Prostate gland (tissue), 2 donors: ENCODE measurements around the gene C19orf85. TPM values are rescaled to one million over a fixed set of nuclear protein-coding genes. Genes with fewer than 3 reads are reported as not detected.

ENCODE experiments used
- DNase-seq: peaks from one replicate; pipeline ENCODE4 v3.0.0-alpha.2; 2019; ENCODE audit warnings: low spot score
- H3K27ac ChIP-seq, 2 donors: fragments of 200-600 bp; sonication (generic); 2 replicates each; pipeline ENCODE4 v1.5.1; 2017 to 2019
- H3K27me3 ChIP-seq: fragments of 200-600 bp; sonication (generic); replicated peaks from 2 replicates; pipeline ENCODE4 v1.5.1; 2019; ENCODE audit not compliant: insufficient read depth
- H3K36me3 ChIP-seq, 2 donors: fragments of 200-600 bp; sonication (generic); 1 replicate in 1 of 2; 2 replicates in 1 of 2; pipeline versions ENCODE4 v1.5.1 to v1.8.1; 2017 to 2019
- H3K4me1 ChIP-seq: fragments of 200-600 bp; sonication (generic); replicated peaks from 2 replicates; pipeline ENCODE4 v1.5.1; 2019
- H3K4me3 ChIP-seq, 2 donors: fragments of 200-600 bp; sonication (generic); 2 replicates each; pipeline ENCODE4 v1.5.1; 2017 to 2019
- H3K9me3 ChIP-seq: fragments of 200-600 bp; sonication (generic); 2 replicates; pipeline ENCODE4 v1.5.1; 2017
- POLR2A ChIP-seq: fragments of 450-650 bp; IDR thresholded peaks from one replicate; pipeline ENCODE4 v1.6.1; 2016; ENCODE audit warnings: antibody characterized with exemption, mild to moderate bottlenecking
- POLR2AphosphoS5 ChIP-seq: sonication (generic); formaldehyde crosslinking; IDR thresholded peaks from one replicate; pipeline ENCODE4 v1.6.1; 2017; ENCODE audit warnings: antibody characterized with exemption
- WGBS: methylation state at CpG from one replicate; pipeline ENCODE4 v1.1.5; 2018; 5-methylcytosine and 5-hydroxymethylcytosine counted together
- intact Hi-C: fragments of 100-400 bp; cut with DNase I; formaldehyde crosslinking; loops from one replicate; pipeline ENCODE4 v1.14.2; 2022
- total RNA-seq, 2 donors: library from RNA; depleted of rRNA; stranded (reverse); fragments of >200 nt; gene quantifications; one replicate each; pipeline ENCODE4 v1.1.0, GENCODE V29; 2016
- TF ChIP-seq, protein P1 (sequence below), 4 experiments: fragments of 200-600 bp in 2 of 4; fragments of 450-650 bp in 2 of 4; sonication (generic) in 2 of 4; IDR thresholded peaks; 1 replicate in 3 of 4; 2 replicates in 1 of 4; pipeline ENCODE4 v1.5.1; 2016 to 2019; ENCODE audit warnings: antibody characterized with exemption in 4 of 4, mild to moderate bottlenecking in 2 of 4, moderate library complexity in 2 of 4

The C19orf85 gene
- total RNA-seq, 2 donors from 2014 or later = not detected

GRCh38 chr19:55434356-55434919 lies 30.1 kb downstream of the C19orf85 start:
- no peaks in the 10 kb centered on the region for H3K9me3 ChIP-seq
- DNase-seq = no peak
- no peak overlapping the region for H3K27ac ChIP-seq
- intact Hi-C loops = no loop called here
- H3K4me3 ChIP-seq = no peak overlapping the region
- H3K4me1 ChIP-seq = no peaks in the 10 kb centered on the region
- 85% methylated on average over 4 of the region's 4 CpGs for WGBS
- TF ChIP-seq POLR2AphosphoS5 = no peak
- no peak for TF ChIP-seq POLR2A
- TF ChIP-seq, protein P1, sequence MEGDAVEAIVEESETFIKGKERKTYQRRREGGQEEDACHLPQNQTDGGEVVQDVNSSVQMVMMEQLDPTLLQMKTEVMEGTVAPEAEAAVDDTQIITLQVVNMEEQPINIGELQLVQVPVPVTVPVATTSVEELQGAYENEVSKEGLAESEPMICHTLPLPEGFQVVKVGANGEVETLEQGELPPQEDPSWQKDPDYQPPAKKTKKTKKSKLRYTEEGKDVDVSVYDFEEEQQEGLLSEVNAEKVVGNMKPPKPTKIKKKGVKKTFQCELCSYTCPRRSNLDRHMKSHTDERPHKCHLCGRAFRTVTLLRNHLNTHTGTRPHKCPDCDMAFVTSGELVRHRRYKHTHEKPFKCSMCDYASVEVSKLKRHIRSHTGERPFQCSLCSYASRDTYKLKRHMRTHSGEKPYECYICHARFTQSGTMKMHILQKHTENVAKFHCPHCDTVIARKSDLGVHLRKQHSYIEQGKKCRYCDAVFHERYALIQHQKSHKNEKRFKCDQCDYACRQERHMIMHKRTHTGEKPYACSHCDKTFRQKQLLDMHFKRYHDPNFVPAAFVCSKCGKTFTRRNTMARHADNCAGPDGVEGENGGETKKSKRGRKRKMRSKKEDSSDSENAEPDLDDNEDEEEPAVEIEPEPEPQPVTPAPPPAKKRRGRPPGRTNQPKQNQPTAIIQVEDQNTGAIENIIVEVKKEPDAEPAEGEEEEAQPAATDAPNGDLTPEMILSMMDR (IDR thresholded peaks at IDR 0.05) = no peak
- peaks cover 37% of the 10 kb centered on the region for H3K27me3 ChIP-seq
- H3K36me3 ChIP-seq = no peaks in the 10 kb centered on the region

DNA sequence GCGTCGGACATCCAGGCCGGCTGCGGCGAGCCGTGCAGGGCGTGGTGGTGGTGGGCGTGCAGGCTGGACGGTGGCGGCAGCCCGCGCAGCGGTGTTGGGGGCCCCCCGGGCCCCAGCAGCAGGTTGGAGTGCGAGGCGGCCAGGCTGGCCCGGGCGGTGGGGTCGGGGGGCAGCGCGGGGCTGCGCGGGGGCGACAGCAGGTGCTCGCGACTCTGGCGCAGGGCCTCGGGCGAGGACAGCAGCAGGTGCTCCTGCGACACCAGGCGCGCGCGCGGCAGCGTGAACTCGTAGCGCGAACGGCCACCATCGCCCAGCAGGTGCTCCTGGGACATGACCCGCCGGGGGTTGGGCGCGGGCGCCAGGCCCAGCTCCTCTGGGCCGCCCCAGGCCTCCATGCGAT lies 31.3 kb downstream of the C19orf85 start:
- Histone ChIP-seq H3K4me1 (no peaks in the 10 kb centered on the region), H3K9me3 (no peaks in the 10 kb centered on the region), H3K36me3 (no peaks in the 10 kb centered on the region), H3K4me3 (no peak overlapping the region), H3K27ac (no peak overlapping the region), H3K27me3 (peaks cover 30% of the 10 kb centered on the region)
- TF ChIP-seq POLR2AphosphoS5 (no peak), POLR2A (no peak)
- TF ChIP-seq, protein P1 (IDR thresholded peaks at IDR 0.05) = no peak
- intact Hi-C loops = no loop called here
- 2% methylated on average over 8 of the region's 48 CpGs for WGBS
- DNase-seq = no peak

GRCh38 chr19:55432241-55432959 lies 32.2 kb downstream of the C19orf85 start:
- Histone ChIP-seq H3K9me3 (no peaks in the 10 kb centered on the region), H3K4me3 (no peak overlapping the region), H3K36me3 (no peaks in the 10 kb centered on the region), H3K4me1 (no peaks in the 10 kb centered on the region), H3K27me3 (peaks cover 26% of the 10 kb centered on the region), H3K27ac (no peak overlapping the region)
- no peak for DNase-seq
- TF ChIP-seq POLR2A = no peak
- TF ChIP-seq POLR2AphosphoS5 = no peak
- TF ChIP-seq, protein P1 (IDR thresholded peaks at IDR 0.05) = no peak
- intact Hi-C loops = no loop called here
- WGBS = 86% methylated on average over 14 of the region's 14 CpGs

GRCh38 chr19:55431183-55431582 lies 33.4 kb downstream of the C19orf85 start:
- WGBS = 97% methylated on average over 1 of the region's 1 CpG
- H3K27me3 ChIP-seq = peaks cover 26% of the 10 kb centered on the region
- intact Hi-C loops = no loop called here
- no peaks in the 10 kb centered on the region for H3K36me3 ChIP-seq
- no peak for TF ChIP-seq POLR2A
- TF ChIP-seq, protein P1 (IDR thresholded peaks at IDR 0.05) = no peak
- no peak for TF ChIP-seq POLR2AphosphoS5
- no peak overlapping the region for H3K27ac ChIP-seq
- DNase-seq = no peak
- H3K4me3 ChIP-seq = no peak overlapping the region
- no peaks in the 10 kb centered on the region for H3K4me1 ChIP-seq
- H3K9me3 ChIP-seq = no peaks in the 10 kb centered on the region

GRCh38 chr19:55426042-55426441 lies 38.5 kb downstream of the C19orf85 start:
- intact Hi-C loops = no loop called here
- no peaks in the 10 kb centered on the region for H3K9me3 ChIP-seq
- no peak overlapping the region for H3K4me3 ChIP-seq
- peaks cover 7% of the 10 kb centered on the region for H3K27me3 ChIP-seq
- no peaks in the 10 kb centered on the region for H3K36me3 ChIP-seq
- H3K4me1 ChIP-seq = no peaks in the 10 kb centered on the region
- H3K27ac ChIP-seq = no peak overlapping the region
- TF ChIP-seq, protein P1 (IDR thresholded peaks at IDR 0.05) = no peak
- no peak for DNase-seq
- WGBS = 51% methylated on average over 2 of the region's 2 CpGs
